ENCODE results near the gene HPSE2.

The HPSE2 gene

DNA sequence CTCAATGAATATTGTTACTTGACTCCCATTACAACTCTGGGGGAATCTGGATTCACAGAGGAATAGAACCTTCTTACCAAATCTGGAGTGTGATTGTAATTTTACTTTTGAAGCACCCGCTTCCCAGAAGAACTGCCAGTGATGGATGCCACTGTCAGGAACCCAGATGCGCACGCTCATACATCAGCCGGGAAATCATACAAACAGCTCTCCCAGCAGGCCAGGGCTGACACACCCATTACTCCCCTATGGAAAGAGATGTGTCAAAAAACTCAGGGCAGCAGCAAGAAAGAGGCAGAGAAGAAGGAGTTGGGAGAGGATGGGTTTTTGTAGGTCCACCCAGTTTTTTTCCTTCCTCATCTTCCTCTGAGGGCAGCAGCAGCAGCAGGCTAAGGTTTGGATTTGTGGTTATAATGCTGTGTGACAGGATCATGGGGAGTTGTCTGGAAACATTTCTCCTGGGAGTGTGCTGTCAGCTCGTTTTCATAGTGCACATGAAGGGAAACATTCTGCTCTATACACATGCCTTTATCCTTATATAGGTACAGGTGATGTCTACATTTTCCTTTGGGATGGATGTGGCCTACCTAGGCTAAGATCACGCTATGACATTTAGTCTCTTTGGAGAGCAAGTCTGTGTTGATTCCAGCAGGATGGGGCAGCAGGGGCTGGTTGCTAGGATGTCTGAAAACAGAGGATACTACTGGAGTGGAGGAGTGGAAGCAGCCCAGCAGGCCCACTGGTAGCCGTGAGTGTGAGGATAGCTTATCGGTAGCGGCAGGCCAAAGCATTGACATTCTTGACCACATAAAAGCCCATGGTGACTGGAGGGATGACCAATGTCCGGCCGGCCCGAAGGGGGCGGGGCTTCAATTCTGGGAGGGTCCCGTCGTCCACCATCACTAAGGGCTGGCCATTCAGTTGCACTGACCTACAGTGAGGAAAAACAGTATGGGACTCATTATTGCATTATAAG, 776.6 kb downstream of the HPSE2 start (continued):
- no peak for TF ChIP-seq ZC3H10 (CRISPR knock-in tag; IDR thresholded peaks at IDR 0.05)

DNA sequence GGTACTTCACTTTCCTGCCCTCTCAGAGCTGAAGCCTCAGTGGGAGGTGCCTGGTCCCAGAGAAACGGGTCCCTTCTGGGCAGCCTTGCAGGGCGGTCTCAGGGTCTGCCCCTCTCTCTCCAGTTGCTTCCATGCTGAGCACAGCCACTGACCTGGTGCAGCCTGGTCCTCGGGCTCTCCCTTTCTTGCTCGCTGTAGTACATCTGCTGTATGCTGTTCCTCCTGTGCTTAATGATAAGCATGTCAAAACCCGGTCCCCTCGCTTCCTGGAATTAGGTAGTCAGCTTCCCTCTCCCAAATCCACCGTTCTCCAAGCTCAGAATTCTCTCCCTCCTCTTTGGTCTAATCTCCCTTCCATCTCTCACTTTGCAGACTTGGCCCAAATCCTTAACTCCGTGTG, 777.9 kb downstream of the HPSE2 start:
- no peak for TF ChIP-seq PPARA (CRISPR knock-in tag; IDR thresholded peaks at IDR 0.05; ENCODE audit: borderline replicate concordance)
- TF ChIP-seq, protein P1, sequence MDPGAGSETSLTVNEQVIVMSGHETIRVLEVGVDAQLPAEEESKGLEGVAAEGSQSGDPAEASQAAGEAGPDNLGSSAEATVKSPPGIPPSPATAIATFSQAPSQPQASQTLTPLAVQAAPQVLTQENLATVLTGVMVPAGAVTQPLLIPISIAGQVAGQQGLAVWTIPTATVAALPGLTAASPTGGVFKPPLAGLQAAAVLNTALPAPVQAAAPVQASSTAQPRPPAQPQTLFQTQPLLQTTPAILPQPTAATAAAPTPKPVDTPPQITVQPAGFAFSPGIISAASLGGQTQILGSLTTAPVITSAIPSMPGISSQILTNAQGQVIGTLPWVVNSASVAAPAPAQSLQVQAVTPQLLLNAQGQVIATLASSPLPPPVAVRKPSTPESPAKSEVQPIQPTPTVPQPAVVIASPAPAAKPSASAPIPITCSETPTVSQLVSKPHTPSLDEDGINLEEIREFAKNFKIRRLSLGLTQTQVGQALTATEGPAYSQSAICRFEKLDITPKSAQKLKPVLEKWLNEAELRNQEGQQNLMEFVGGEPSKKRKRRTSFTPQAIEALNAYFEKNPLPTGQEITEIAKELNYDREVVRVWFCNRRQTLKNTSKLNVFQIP (CRISPR knock-in tag; IDR thresholded peaks at IDR 0.05; ENCODE audit: borderline replicate concordance, low read depth), result no peak
- no peak for TF ChIP-seq ISL1 (CRISPR knock-in tag; IDR thresholded peaks at IDR 0.05)
- no peak for TF ChIP-seq RARB (CRISPR knock-in tag; IDR thresholded peaks at IDR 0.05)
- TF ChIP-seq CSDC2 (CRISPR knock-in tag; IDR thresholded peaks at IDR 0.05), result no peak
- no peak for TF ChIP-seq ZNF565 (CRISPR knock-in tag; conservative IDR thresholded peaks at IDR 0.05; ENCODE audit: low read depth)
- no peak for TF ChIP-seq TOX (CRISPR knock-in tag; IDR thresholded peaks at IDR 0.05; ENCODE audit: borderline replicate concordance)
- no peak for TF ChIP-seq TCF4 (CRISPR knock-in tag; IDR thresholded peaks at IDR 0.05; ENCODE audit: borderline replicate concordance)
- no peak for TF ChIP-seq GLIS3 (CRISPR knock-in tag; IDR thresholded peaks at IDR 0.05)
- TF ChIP-seq, protein P2, sequence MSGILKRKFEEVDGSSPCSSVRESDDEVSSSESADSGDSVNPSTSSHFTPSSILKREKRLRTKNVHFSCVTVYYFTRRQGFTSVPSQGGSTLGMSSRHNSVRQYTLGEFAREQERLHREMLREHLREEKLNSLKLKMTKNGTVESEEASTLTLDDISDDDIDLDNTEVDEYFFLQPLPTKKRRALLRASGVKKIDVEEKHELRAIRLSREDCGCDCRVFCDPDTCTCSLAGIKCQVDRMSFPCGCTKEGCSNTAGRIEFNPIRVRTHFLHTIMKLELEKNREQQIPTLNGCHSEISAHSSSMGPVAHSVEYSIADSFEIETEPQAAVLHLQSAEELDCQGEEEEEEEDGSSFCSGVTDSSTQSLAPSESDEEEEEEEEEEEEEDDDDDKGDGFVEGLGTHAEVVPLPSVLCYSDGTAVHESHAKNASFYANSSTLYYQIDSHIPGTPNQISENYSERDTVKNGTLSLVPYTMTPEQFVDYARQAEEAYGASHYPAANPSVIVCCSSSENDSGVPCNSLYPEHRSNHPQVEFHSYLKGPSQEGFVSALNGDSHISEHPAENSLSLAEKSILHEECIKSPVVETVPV (CRISPR knock-in tag; IDR thresholded peaks at IDR 0.05), result no peak
- TF ChIP-seq ZC3H10 (CRISPR knock-in tag; IDR thresholded peaks at IDR 0.05), result no peak
- TF ChIP-seq BACH2 (CRISPR knock-in tag; IDR thresholded peaks at IDR 0.05; ENCODE audit: borderline replicate concordance), result no peak
- no peak for TF ChIP-seq SNAI2 (CRISPR knock-in tag; IDR thresholded peaks at IDR 0.05)
- TF ChIP-seq ZNF70 (CRISPR knock-in tag; IDR thresholded peaks at IDR 0.05), result no peak
- TF ChIP-seq, protein P3, sequence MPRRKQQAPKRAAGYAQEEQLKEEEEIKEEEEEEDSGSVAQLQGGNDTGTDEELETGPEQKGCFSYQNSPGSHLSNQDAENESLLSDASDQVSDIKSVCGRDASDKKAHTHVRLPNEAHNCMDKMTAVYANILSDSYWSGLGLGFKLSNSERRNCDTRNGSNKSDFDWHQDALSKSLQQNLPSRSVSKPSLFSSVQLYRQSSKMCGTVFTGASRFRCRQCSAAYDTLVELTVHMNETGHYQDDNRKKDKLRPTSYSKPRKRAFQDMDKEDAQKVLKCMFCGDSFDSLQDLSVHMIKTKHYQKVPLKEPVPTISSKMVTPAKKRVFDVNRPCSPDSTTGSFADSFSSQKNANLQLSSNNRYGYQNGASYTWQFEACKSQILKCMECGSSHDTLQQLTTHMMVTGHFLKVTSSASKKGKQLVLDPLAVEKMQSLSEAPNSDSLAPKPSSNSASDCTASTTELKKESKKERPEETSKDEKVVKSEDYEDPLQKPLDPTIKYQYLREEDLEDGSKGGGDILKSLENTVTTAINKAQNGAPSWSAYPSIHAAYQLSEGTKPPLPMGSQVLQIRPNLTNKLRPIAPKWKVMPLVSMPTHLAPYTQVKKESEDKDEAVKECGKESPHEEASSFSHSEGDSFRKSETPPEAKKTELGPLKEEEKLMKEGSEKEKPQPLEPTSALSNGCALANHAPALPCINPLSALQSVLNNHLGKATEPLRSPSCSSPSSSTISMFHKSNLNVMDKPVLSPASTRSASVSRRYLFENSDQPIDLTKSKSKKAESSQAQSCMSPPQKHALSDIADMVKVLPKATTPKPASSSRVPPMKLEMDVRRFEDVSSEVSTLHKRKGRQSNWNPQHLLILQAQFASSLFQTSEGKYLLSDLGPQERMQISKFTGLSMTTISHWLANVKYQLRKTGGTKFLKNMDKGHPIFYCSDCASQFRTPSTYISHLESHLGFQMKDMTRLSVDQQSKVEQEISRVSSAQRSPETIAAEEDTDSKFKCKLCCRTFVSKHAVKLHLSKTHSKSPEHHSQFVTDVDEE (CRISPR knock-in tag; IDR thresholded peaks at IDR 0.05), result no peak
- no peak for TF ChIP-seq ZFP3 (CRISPR knock-in tag; IDR thresholded peaks at IDR 0.05)
- TF ChIP-seq ZFP30 (CRISPR knock-in tag; IDR thresholded peaks at IDR 0.05), result no peak
- TF ChIP-seq, protein P4, sequence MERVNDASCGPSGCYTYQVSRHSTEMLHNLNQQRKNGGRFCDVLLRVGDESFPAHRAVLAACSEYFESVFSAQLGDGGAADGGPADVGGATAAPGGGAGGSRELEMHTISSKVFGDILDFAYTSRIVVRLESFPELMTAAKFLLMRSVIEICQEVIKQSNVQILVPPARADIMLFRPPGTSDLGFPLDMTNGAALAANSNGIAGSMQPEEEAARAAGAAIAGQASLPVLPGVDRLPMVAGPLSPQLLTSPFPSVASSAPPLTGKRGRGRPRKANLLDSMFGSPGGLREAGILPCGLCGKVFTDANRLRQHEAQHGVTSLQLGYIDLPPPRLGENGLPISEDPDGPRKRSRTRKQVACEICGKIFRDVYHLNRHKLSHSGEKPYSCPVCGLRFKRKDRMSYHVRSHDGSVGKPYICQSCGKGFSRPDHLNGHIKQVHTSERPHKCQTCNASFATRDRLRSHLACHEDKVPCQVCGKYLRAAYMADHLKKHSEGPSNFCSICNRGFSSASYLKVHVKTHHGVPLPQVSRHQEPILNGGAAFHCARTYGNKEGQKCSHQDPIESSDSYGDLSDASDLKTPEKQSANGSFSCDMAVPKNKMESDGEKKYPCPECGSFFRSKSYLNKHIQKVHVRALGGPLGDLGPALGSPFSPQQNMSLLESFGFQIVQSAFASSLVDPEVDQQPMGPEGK (CRISPR knock-in tag; IDR thresholded peaks at IDR 0.05; ENCODE audit: borderline replicate concordance), result no peak
- no peak for ATAC-seq

DNA sequence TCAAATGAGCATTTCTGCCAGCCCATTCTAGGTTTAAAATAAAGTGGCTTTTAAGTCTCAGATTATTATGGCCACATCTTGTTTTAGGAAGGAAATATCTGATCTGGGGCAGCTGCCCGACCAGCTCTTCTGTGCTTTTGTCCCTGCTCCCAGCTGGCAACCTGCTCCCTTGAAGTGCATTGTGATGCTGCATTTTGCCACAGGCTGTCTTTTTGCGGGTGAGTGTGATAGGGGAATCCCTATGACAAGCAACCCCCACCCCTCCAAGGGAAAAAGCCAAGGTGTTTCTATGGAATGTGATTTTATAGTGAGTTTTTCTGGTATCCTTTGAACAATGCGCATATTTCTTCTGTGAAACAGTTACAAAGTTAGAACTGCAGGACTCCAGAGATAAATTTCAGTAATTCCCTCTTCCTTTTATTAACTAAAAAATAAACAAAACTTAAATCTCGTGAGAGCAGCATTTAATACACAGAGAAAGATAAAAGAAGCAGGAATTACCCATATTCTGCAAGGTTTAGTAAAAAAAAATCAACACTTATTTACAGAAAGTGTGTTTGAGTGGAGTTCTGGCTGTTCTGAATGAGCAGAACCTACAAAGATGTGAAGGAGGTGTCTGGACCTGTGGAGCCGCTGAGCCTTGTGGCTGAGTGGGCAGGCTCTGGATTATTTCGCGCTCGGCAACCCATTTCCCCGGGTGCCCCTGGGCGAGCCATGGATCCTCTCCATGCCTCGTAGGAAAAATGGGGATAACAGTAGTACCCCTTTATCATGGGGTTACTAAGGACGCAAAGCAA, 778.8 kb downstream of the HPSE2 start:
- no peak for ATAC-seq
- TF ChIP-seq ZNF565 (CRISPR knock-in tag; conservative IDR thresholded peaks at IDR 0.05; ENCODE audit: low read depth) (no peak), GLIS3 (CRISPR knock-in tag; IDR thresholded peaks at IDR 0.05) (no peak), TOX (CRISPR knock-in tag; IDR thresholded peaks at IDR 0.05; ENCODE audit: borderline replicate concordance) (no peak), ZC3H10 (CRISPR knock-in tag; IDR thresholded peaks at IDR 0.05) (no peak), ZFP3 (CRISPR knock-in tag; IDR thresholded peaks at IDR 0.05) (no peak), ZNF8 (CRISPR knock-in tag; IDR thresholded peaks at IDR 0.05) (no peak)
- TF ChIP-seq, protein P1 (CRISPR knock-in tag; IDR thresholded peaks at IDR 0.05; ENCODE audit: borderline replicate concordance, low read depth), result no peak
